Stimulated activated CD8-positive, alpha-beta memory T cell treated with anti-CD3 and anti-CD28 coated beads, Interleukin-4, amount 100 ng/mL, for 1 hour (primary cell): ENCODE measurements around the gene SHISA7.
A peak's percentile ranks its signal among the peaks of the same experiment; 100 is the strongest.

Experiments
- DNase-seq, 2 donors: peaks; one replicate each; pipeline ENCODE4 v3.0.0-alpha.2; 2020; ENCODE audit warnings: low read depth in 2 of 2, low spot score in 1 of 2

SHISA7 gene

GRCh38 chr19:55464039-55464661, 21.1 kb upstream of the SHISA7 start:
- no peak for DNase-seq

- no peak for DNase-seq
These were observed 20.5 kb upstream of the SHISA7 start for GRCh38 chr19:55463583-55464031.

- DNase-seq: no peak
These were observed 19.6 kb upstream of the SHISA7 start for GRCh38 chr19:55462722-55463121.

GRCh38 chr19:55461974-55462626, 19.0 kb upstream of the SHISA7 start:
- no peak for DNase-seq

- DNase-seq: peak; percentile 99 to 100
These were observed 18.3 kb upstream of the SHISA7 start, which contains the start of gene ISOC2 for GRCh38 chr19:55461259-55461973. Gene ISOC2 (minus strand): TSS chr19:55461642. CDS start chr19:55456486, 5,156 bp downstream.

- no peak for DNase-seq
These were observed 17.7 kb upstream of the SHISA7 start for GRCh38 chr19:55460670-55461258.

- no peak for DNase-seq
These were observed 17.0 kb upstream of the SHISA7 start for GRCh38 chr19:55459950-55460657.

- no peak for DNase-seq
These were observed 16.4 kb upstream of the SHISA7 start for GRCh38 chr19:55459551-55459949.

- DNase-seq: no peak
These were observed 14.8 kb upstream of the SHISA7 start for GRCh38 chr19:55457683-55458457.

- no peak for DNase-seq
These were observed 13.2 kb upstream of the SHISA7 start for GRCh38 chr19:55456347-55456746.

- no peak for DNase-seq
These were observed 12.6 kb upstream of the SHISA7 start for GRCh38 chr19:55455576-55456235.

- peak in 1 of 2 donors; percentile 15 for DNase-seq
These were observed 11.7 kb upstream of the SHISA7 start for GRCh38 chr19:55454787-55455243.

- DNase-seq: no peak
These were observed 10.6 kb upstream of the SHISA7 start for GRCh38 chr19:55453511-55454260.

- no peak for DNase-seq
These were observed 9.7 kb upstream of the SHISA7 start for GRCh38 chr19:55452749-55453346.

GRCh38 chr19:55451965-55452748, 9.1 kb upstream of the SHISA7 start:
- no peak for DNase-seq

GRCh38 chr19:55451163-55451964, 8.3 kb upstream of the SHISA7 start:
- DNase-seq: no peak

- DNase-seq: no peak
These were observed 6.4 kb upstream of the SHISA7 start for GRCh38 chr19:55449469-55449868.
